ENCODE results near the gene MGAT5B. TPM values are rescaled to one million over a fixed set of nuclear protein-coding genes. Genes with fewer than 3 reads are reported as not detected.

MGAT5B gene
- total RNA-seq, 1 donor = 0.18 TPM

GRCh38 chr17:76900723-76901122, 32.5 kb downstream of the MGAT5B start:
- TF ChIP-seq, protein P1, sequence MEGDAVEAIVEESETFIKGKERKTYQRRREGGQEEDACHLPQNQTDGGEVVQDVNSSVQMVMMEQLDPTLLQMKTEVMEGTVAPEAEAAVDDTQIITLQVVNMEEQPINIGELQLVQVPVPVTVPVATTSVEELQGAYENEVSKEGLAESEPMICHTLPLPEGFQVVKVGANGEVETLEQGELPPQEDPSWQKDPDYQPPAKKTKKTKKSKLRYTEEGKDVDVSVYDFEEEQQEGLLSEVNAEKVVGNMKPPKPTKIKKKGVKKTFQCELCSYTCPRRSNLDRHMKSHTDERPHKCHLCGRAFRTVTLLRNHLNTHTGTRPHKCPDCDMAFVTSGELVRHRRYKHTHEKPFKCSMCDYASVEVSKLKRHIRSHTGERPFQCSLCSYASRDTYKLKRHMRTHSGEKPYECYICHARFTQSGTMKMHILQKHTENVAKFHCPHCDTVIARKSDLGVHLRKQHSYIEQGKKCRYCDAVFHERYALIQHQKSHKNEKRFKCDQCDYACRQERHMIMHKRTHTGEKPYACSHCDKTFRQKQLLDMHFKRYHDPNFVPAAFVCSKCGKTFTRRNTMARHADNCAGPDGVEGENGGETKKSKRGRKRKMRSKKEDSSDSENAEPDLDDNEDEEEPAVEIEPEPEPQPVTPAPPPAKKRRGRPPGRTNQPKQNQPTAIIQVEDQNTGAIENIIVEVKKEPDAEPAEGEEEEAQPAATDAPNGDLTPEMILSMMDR (IDR thresholded peaks at IDR 0.05; ENCODE audit: insufficient read depth, low read length) = no peak
- DNase-seq (ENCODE audit: low read depth) = no peak
- H3K4me3 ChIP-seq (ENCODE audit: low read depth, low read length) = no peak overlapping the region

DNA sequence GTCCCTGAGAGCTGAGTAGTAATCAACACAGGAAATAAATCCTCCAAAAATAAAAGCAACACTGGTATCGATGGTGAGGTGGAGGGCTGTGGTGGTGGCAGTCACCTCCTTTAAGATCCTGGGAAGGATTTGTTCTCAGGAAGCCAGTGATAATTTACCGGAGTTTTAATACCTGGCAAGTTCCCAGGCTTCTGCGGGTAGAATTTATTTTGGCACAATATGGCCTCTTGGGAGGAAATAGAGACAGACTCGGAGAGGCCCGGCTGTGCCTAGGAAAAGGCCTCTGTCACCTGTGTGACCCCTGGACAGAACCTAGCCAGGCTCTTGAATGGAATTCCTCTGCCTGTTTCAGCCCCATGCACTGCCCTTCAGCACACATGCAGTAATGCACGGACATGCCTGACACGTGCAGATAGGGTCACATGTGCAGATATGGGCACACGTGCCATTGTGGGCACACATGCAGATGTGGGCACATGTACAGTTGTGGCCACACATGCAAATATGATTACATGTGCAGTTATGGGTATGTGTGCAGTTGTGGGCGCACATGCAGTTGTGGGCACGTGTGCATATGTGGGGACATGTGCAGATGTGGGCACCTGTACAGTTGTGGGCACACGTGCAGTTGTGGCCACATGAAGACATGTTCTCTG, 33.5 kb downstream of the MGAT5B start:
- TF ChIP-seq, protein P1 (IDR thresholded peaks at IDR 0.05; ENCODE audit: insufficient read depth, low read length) = no peak
- H3K4me3 ChIP-seq (ENCODE audit: low read depth, low read length) = no peak overlapping the region
- no peak for DNase-seq (ENCODE audit: low read depth)

DNA sequence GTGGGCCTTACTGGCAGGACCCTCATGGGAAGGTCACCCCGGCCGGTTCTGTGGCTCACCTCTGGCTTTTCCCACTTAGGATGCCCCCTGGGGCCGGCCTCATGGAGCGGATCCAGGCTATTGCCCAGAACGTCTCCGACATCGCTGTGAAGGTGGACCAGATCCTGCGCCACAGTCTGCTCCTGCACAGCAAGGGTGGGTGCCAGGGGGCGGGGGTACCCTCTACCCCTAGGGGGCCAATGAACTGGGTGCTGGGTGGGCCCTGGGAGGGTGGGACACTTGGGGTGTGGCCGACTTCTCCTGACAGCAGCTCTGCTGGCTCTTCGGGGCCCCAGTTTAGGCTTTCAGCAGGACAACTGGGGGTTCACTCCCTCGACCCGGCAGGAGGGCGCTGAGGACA, 34.3 kb downstream of the MGAT5B start:
- no peak overlapping the region for H3K4me3 ChIP-seq (ENCODE audit: low read depth, low read length)
- no peak for DNase-seq (ENCODE audit: low read depth)
- TF ChIP-seq, protein P1 (IDR thresholded peaks at IDR 0.05; ENCODE audit: insufficient read depth, low read length) = no peak

DNA sequence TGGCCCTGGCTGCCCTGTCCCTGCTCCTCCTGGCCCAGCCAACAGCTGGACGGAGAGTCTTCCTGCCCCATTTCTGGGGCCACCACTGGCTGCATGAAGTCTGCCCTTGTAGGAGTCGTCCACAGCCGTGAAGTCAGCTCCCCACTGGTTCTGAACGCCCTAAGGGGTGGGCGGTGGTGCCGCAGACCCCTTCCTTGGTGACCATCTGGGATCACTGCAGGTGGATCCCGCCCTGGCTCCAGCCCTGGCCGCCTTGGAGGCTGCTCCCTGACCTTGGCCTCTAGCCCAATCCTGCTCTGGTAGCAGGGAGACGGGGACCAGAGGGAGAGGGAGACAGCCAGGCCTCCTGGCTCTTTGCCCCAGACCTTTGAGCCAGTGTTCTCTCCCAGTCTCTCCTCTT, 35.4 kb downstream of the MGAT5B start:
- TF ChIP-seq, protein P1 (IDR thresholded peaks at IDR 0.05; ENCODE audit: insufficient read depth, low read length) = no peak
- no peak overlapping the region for H3K4me3 ChIP-seq (ENCODE audit: low read depth, low read length)
- no peak for DNase-seq (ENCODE audit: low read depth)

- H3K4me3 ChIP-seq (ENCODE audit: low read depth, low read length) = no peak overlapping the region
- TF ChIP-seq, protein P1 (IDR thresholded peaks at IDR 0.05; ENCODE audit: insufficient read depth, low read length) = no peak
Measured at GRCh38 chr17:76904116-76904515, 35.9 kb downstream of the MGAT5B start.

GRCh38 chr17:76905036-76905435, 36.8 kb downstream of the MGAT5B start:
- TF ChIP-seq, protein P1 (IDR thresholded peaks at IDR 0.05; ENCODE audit: insufficient read depth, low read length) = no peak
- no peak for DNase-seq (ENCODE audit: low read depth)
- no peak overlapping the region for H3K4me3 ChIP-seq (ENCODE audit: low read depth, low read length)

More at GRCh38 chr17:76904116-76904515, 35.9 kb downstream of the MGAT5B start:
- no peak for DNase-seq (ENCODE audit: low read depth)

DNA sequence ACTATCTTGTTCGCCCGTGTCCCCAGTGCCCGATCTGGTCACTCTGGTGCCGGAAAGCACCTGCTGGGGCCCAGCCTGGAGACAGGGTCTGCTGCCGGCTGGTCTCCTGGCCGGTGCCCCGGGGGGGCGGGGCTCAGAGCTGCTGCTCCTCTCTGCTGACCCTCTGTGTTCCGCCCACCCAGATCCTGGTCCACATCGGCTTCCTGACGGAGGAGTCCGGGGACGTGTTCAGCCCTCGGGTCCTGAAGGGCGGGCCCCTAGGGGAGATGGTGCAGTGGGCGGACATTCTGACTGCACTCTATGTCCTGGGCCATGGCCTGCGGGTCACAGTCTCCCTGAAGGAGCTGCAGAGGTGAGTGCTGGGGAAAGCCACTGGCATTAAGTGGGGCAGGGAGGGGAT, 37.6 kb downstream of the MGAT5B start:
- H3K4me3 ChIP-seq (ENCODE audit: low read depth, low read length) = no peak overlapping the region
- no peak for DNase-seq (ENCODE audit: low read depth)
- TF ChIP-seq, protein P1 (IDR thresholded peaks at IDR 0.05; ENCODE audit: insufficient read depth, low read length) = no peak

Measured in fibroblast of the aortic adventitia (primary cell).